Measurements from ENCODE around the gene ROCK2. TPM values are rescaled to one million over a fixed set of nuclear protein-coding genes. Genes with fewer than 3 reads are reported as not detected.
"Not testable (repeated sequence)": the region's sequence is repeated elsewhere in the genome, so short reads cannot be mapped to it uniquely, and the experiment has no call there.

The ROCK2 gene
- total RNA-seq, 1 donor from 2014 or later = 41.7 TPM

GRCh38 chr2:11260979-11261378 lies 83.5 kb downstream of the ROCK2 start:
- TF ChIP-seq CTCF (conservative IDR thresholded peaks at IDR 0.05) = no peak
- peaks cover 4% of the 10 kb centered on the region for H3K9me3 Mint-ChIP-seq
- no peaks in the 10 kb centered on the region for H3K4me1 Mint-ChIP-seq (ENCODE audit: unreplicated experiment)
- no peak overlapping the region for H3K27ac Mint-ChIP-seq
- DNase-seq (ENCODE audit: extremely low spot score, unreplicated experiment) = no peak
- H3K27me3 Mint-ChIP-seq = no peaks in the 10 kb centered on the region
- H3K4me3 Mint-ChIP-seq = no peak overlapping the region
- peaks cover 15% of the 10 kb centered on the region for H3K36me3 Mint-ChIP-seq

GRCh38 chr2:11257964-11258363 lies 86.5 kb downstream of the ROCK2 start:
- no peak overlapping the region for H3K27ac Mint-ChIP-seq
- peaks cover 6% of the 10 kb centered on the region for H3K4me1 Mint-ChIP-seq (ENCODE audit: unreplicated experiment)
- H3K36me3 Mint-ChIP-seq = peaks cover 15% of the 10 kb centered on the region
- DNase-seq (ENCODE audit: extremely low spot score, unreplicated experiment) = no peak
- H3K9me3 Mint-ChIP-seq = peaks cover 4% of the 10 kb centered on the region
- H3K27me3 Mint-ChIP-seq = no peaks in the 10 kb centered on the region
- TF ChIP-seq CTCF (conservative IDR thresholded peaks at IDR 0.05) = no peak
- H3K4me3 Mint-ChIP-seq = no peak overlapping the region

- Mint-ChIP-seq H3K27ac (no peak overlapping the region), H3K36me3 (peaks cover 11% of the 10 kb centered on the region), H3K9me3 (no peaks in the 10 kb centered on the region), H3K4me1 (ENCODE audit: unreplicated experiment) (peaks cover 6% of the 10 kb centered on the region), H3K4me3 (no peak overlapping the region), H3K27me3 (no peaks in the 10 kb centered on the region)
- TF ChIP-seq CTCF (conservative IDR thresholded peaks at IDR 0.05) = no peak
- no peak for DNase-seq (ENCODE audit: extremely low spot score, unreplicated experiment)
These were observed 87.4 kb downstream of the ROCK2 start for GRCh38 chr2:11257078-11257477.

GRCh38 chr2:11256166-11256565 lies 88.3 kb downstream of the ROCK2 start:
- Mint-ChIP-seq H3K27me3 (no peaks in the 10 kb centered on the region), H3K9me3 (no peaks in the 10 kb centered on the region), H3K27ac (no peak overlapping the region), H3K4me1 (ENCODE audit: unreplicated experiment) (peaks cover 13% of the 10 kb centered on the region), H3K4me3 (no peak overlapping the region), H3K36me3 (peaks cover 15% of the 10 kb centered on the region)
- no peak for DNase-seq (ENCODE audit: extremely low spot score, unreplicated experiment)
- no peak for TF ChIP-seq CTCF (conservative IDR thresholded peaks at IDR 0.05)

GRCh38 chr2:11254100-11254536 lies 90.3 kb downstream of the ROCK2 start:
- Mint-ChIP-seq H3K27ac (peak overlapping the region; percentile 21), H3K4me3 (no peak overlapping the region), H3K9me3 (no peaks in the 10 kb centered on the region), H3K27me3 (no peaks in the 10 kb centered on the region), H3K36me3 (peaks cover 22% of the 10 kb centered on the region), H3K4me1 (ENCODE audit: unreplicated experiment) (peaks cover 19% of the 10 kb centered on the region)
- no peak for DNase-seq (ENCODE audit: extremely low spot score, unreplicated experiment)
- no peak for TF ChIP-seq CTCF (conservative IDR thresholded peaks at IDR 0.05)

- Mint-ChIP-seq H3K36me3 (peaks cover 22% of the 10 kb centered on the region), H3K4me1 (ENCODE audit: unreplicated experiment) (peaks cover 19% of the 10 kb centered on the region)
- not testable (repeated sequence) for DNase-seq (ENCODE audit: extremely low spot score, unreplicated experiment); H3K9me3 Mint-ChIP-seq; H3K27me3 Mint-ChIP-seq; H3K27ac Mint-ChIP-seq; H3K4me3 Mint-ChIP-seq
These were observed 92.0 kb downstream of the ROCK2 start for GRCh38 chr2:11252458-11252857.

Data from type B pancreatic cell (in vitro differentiated cells).